ENCODE results near the gene SLC25A2.

DNA sequence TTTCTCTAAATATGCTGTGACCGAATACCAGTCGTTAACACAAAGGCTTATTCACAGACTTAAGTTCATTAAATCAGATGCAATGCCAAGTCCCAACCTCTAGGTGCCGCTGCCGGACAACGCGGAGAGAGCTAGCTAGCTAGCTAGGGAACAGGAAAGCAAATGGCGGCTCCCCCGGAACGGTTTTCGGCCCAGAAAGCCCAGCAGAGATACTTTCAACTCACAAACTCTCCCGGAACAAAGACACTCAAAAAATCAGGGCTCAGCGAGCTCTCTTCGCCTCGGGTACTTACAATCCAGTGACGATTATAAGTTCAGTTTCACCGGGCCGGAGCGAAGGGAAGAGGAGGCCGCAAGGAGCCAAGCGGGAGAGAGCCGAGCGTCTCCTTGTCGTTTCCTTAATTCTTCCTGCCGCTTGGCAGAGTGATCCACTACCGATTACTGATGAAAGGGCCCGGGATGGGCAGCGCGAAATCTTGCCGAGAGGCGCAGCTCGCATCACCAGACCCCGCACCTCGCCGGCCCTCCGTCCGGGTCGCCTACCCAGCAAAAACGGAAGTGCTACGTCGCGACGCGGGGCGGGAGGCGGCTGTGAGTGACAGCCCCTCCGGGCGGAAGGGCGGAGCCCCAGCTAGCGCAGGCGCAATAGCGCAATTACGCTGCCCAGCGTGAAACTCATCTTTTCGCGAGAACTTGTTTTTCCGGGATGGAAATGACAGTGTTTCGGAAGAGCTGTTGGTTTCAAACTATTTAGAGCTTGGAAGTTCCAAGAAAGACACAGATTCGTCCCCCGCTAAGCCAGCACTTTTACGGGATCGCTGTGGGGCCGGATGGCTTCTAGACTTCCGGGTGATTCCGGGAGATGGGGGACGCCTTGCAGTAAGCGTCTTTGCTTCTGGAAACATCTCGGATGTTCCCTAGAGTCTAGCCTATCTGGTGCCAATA lies 16.6 kb upstream of the SLC25A2 start, which contains the start of gene TAF7:
- TF ChIP-seq, protein P1, sequence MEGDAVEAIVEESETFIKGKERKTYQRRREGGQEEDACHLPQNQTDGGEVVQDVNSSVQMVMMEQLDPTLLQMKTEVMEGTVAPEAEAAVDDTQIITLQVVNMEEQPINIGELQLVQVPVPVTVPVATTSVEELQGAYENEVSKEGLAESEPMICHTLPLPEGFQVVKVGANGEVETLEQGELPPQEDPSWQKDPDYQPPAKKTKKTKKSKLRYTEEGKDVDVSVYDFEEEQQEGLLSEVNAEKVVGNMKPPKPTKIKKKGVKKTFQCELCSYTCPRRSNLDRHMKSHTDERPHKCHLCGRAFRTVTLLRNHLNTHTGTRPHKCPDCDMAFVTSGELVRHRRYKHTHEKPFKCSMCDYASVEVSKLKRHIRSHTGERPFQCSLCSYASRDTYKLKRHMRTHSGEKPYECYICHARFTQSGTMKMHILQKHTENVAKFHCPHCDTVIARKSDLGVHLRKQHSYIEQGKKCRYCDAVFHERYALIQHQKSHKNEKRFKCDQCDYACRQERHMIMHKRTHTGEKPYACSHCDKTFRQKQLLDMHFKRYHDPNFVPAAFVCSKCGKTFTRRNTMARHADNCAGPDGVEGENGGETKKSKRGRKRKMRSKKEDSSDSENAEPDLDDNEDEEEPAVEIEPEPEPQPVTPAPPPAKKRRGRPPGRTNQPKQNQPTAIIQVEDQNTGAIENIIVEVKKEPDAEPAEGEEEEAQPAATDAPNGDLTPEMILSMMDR (IDR thresholded peaks at IDR 0.05) = peak; percentile 59 to 73 (median 67)
- TF ChIP-seq EP300 (IDR thresholded peaks at IDR 0.05) = no peak

All from upper lobe of left lung (tissue), 4 donors.